Ovary (tissue), 9 donors: ENCODE data around the gene AKAP9. TPM values are rescaled to one million over a fixed set of nuclear protein-coding genes. Genes with fewer than 3 reads are reported as not detected.

Experiments used
- DNase-seq, 5 donors: peaks; one replicate each; pipeline ENCODE4 v3.0.0-alpha.2; 2019 to 2020
- H3K27ac ChIP-seq, 2 donors: fragments of 200-600 bp; one replicate each; pipeline versions ENCODE4 v1.5.1 to v1.8.0; 2019 to 2022
- H3K27me3 ChIP-seq: fragments of 200-600 bp; one replicate; pipeline ENCODE4 v1.8.0; 2022
- H3K36me3 ChIP-seq: fragments of 200-600 bp; sonication (generic); one replicate; pipeline ENCODE4 v1.5.1; 2019
- H3K4me1 ChIP-seq: one replicate; pipeline ENCODE4 v1.8.1; 2013; ENCODE audit warnings: mild to moderate bottlenecking, moderate library complexity; ENCODE audit not compliant: insufficient read depth
- H3K4me3 ChIP-seq: fragments of 200-600 bp; sonication (generic); one replicate; pipeline ENCODE4 v1.5.1; 2017
- H3K9me3 ChIP-seq, 2 donors: fragments of 200-600 bp in 1 of 2; sonication (generic) in 1 of 2; one replicate each; pipeline versions ENCODE4 v1.5.1 to v1.8.1; 2013 to 2019; ENCODE audit warnings: mild to moderate bottlenecking in 1 of 2, moderate library complexity in 1 of 2
- CTCF ChIP-seq, 3 donors: fragments of 450-650 bp in 2 of 3; fragments of 200-600 bp in 1 of 3; IDR thresholded peaks; one replicate each; pipeline versions ENCODE4 v1.5.1 to v1.8.0; 2016 to 2022; ENCODE audit warnings: antibody characterized with exemption in 3 of 3, mild to moderate bottlenecking in 1 of 3
- EP300 ChIP-seq: sonication (generic); formaldehyde crosslinking; IDR thresholded peaks from one replicate; pipeline ENCODE4 v1.6.1; 2017; ENCODE audit warnings: antibody characterized with exemption
- POLR2A ChIP-seq: fragments of 450-650 bp; IDR thresholded peaks from one replicate; pipeline ENCODE4 v1.6.1; 2017; ENCODE audit warnings: antibody characterized with exemption, mild to moderate bottlenecking, moderate library complexity
- WGBS, 3 donors: extraction: QIAGEN DNeasy Blood & Tissue Kit in 1 of 3; methylation state at CpG; one replicate each; pipeline versions ENCODE4 v1.1.5 to v1.1.7; 2013 to 2017; 5-methylcytosine and 5-hydroxymethylcytosine counted together
- intact Hi-C, 4 donors: fragments of 100-400 bp; cut with DNase I; formaldehyde crosslinking; loops; one replicate each; pipeline versions ENCODE4 v1.11.0 to v1.15.1; 2022 to 2023
- polyA plus RNA-seq, 2 donors: library from polyadenylated mRNA; stranded (reverse); fragments of 200-250 nt in 1 of 2; fragments of 350-450 nt in 1 of 2; fragmentation: Illumina TruSeq in 1 of 2; extraction: RNeasy Lipid Tissue Mini Kit (QIAGEN cat#74804) in 1 of 2; gene quantifications; one replicate each; pipeline ENCODE4 v1.2.3, GENCODE V29; 2013 to 2014
- total RNA-seq, 7 donors: library from RNA; depleted of rRNA in 2 of 7; stranded (reverse); fragments of >200 nt in 2 of 7; fragmentation: NEBNext Ultra II Directional in 3 of 7; extraction: Animal tissue kit (Norgen Biotek cat#: 25700) in 3 of 7; gene quantifications; one replicate each; pipeline versions ENCODE4 v1.1.0 to v1.2.4, GENCODE V29; 2016 to 2023
- donor health status: DM: no; HTN: no; CAD: no; lungs with moderate emphysema.
- donor health status: DM: no; HTN: no; CAD: no.
- donor health status: Bipolar disorder and iron deficiency.
- donor health status: DM: yes; HTN: yes; CAD: no.
- donor health status: DM: no; HTN: no; CAD: no.
- donor health status: DM: yes; HTN: yes; CAD: no.

AKAP9 gene
- total and polyA plus RNA-seq, 9 donors = 22.1 to 92.8 (median 57.7) TPM

- H3K4me1 ChIP-seq = peaks cover 4% of the 10 kb centered on the region
- WGBS, 3 donors = 92 to 93% (median 92%) methylated on average over 3 of the region's 3 CpGs
- no peak overlapping the region for H3K4me3 ChIP-seq
- TF ChIP-seq CTCF (IDR thresholded peaks at IDR 0.05) (no peak), POLR2A (no peak), EP300 (no peak)
- no peak for DNase-seq
- no peak overlapping the region for H3K27ac ChIP-seq
- no peaks in the 10 kb centered on the region for H3K9me3 ChIP-seq
- H3K27me3 ChIP-seq = no peaks in the 10 kb centered on the region
- no peaks in the 10 kb centered on the region for H3K36me3 ChIP-seq
- intact Hi-C loops = no loop called here
Measured at GRCh38 chr7:92116949-92117348, 176.3 kb downstream of the AKAP9 start.

GRCh38 chr7:92119213-92119759, 178.6 kb downstream of the AKAP9 start:
- no peak overlapping the region for H3K4me3 ChIP-seq
- TF ChIP-seq CTCF (IDR thresholded peaks at IDR 0.05) (no peak), POLR2A (no peak), EP300 (no peak)
- 95 to 98% (median 98%) methylated on average over 1 of the region's 1 CpG for WGBS, 3 donors
- peaks cover 4% of the 10 kb centered on the region for H3K4me1 ChIP-seq
- no peak overlapping the region for H3K27ac ChIP-seq
- intact Hi-C loops = no loop called here
- no peak for DNase-seq
- no peaks in the 10 kb centered on the region for H3K9me3 ChIP-seq
- H3K36me3 ChIP-seq = no peaks in the 10 kb centered on the region
- no peaks in the 10 kb centered on the region for H3K27me3 ChIP-seq

- H3K4me1 ChIP-seq = peaks cover 4% of the 10 kb centered on the region
- TF ChIP-seq EP300 (no peak), CTCF (IDR thresholded peaks at IDR 0.05) (no peak), POLR2A (no peak)
- no peaks in the 10 kb centered on the region for H3K27me3 ChIP-seq
- DNase-seq = no peak
- intact Hi-C loops = no loop called here
- H3K9me3 ChIP-seq = no peaks in the 10 kb centered on the region
- H3K27ac ChIP-seq = no peak overlapping the region
- H3K4me3 ChIP-seq = no peak overlapping the region
- no peaks in the 10 kb centered on the region for H3K36me3 ChIP-seq
Measured at GRCh38 chr7:92121681-92122080, 181.0 kb downstream of the AKAP9 start.

DNA sequence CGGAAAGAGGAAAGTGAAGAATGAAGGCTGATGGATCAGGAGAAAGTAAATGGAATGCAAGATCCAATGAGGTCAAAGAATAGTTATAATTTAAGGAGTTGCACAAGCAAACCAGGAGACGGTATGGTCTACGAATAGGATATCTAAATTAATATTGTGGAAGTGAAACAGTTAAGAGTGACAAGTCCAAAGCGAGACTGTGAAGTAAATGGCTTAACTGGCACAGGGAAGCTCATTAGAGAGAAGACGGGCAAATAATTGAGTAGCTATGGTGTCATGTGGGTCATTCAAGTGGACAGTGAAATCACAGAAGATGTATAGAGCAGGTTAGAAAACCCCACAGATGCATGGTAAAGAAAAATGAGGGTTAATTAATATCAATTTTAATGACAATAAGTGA, 190.4 kb downstream of the AKAP9 start:
- intact Hi-C loops = no loop called here
- 92 to 95% (median 92%) methylated on average over 5 of the region's 5 CpGs for WGBS, 3 donors
- Histone ChIP-seq H3K27me3 (no peaks in the 10 kb centered on the region), H3K9me3 (no peaks in the 10 kb centered on the region), H3K36me3 (no peaks in the 10 kb centered on the region), H3K27ac (no peak overlapping the region), H3K4me1 (no peaks in the 10 kb centered on the region), H3K4me3 (no peak overlapping the region)
- no peak for DNase-seq
- no peak for TF ChIP-seq CTCF (IDR thresholded peaks at IDR 0.05)
- TF ChIP-seq EP300 = no peak
- TF ChIP-seq POLR2A = no peak
